Astrocyte (in vitro differentiated cells and primary cell): ENCODE data around the gene SOCS1.

ENCODE experiments used
- EZH2 ChIP-seq: IDR thresholded peaks from 2 replicates; pipeline ENCODE4 v1.6.1; 2012; ENCODE audit warnings: mild to moderate bottlenecking, low read length, inconsistent platforms; ENCODE audit not compliant: insufficient read depth
- TF ChIP-seq, protein P1 (sequence below): IDR thresholded peaks from 2 replicates; pipeline ENCODE4 v1.5.1; 2011; ENCODE audit warnings: low read depth, mild to moderate bottlenecking, inconsistent platforms, low read length, moderate library complexity; ENCODE audit not compliant: insufficient read depth

DNA sequence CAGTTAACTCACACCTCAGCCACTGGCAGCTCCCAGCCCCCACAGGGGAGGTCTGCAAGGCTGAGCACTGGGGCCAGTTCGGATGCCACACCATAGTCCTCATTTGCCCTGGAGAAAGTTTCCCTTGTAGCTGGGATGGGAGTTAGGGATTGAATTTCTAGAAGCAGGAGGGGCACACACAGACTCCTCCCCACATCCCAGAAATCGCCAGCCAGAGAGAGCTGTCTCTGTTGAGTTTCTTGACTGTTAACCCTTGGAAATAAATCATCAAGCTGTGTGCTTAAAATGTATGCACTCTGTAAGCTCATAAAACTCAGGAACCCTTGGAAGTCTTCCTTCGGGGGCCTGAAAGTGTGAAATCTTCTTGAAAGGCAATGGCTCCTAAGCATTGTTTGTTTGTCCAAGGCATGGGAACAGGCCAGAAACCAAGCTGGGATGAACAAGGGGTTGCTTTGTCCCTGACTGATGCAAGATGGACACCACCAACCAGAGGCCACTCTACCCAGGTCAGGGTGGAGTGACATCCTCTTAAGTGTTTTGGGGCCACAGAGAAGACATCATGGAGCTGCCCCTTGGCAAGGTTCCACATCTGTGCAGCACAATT is 17.8 kb upstream of the SOCS1 start:
- TF ChIP-seq, protein P1, sequence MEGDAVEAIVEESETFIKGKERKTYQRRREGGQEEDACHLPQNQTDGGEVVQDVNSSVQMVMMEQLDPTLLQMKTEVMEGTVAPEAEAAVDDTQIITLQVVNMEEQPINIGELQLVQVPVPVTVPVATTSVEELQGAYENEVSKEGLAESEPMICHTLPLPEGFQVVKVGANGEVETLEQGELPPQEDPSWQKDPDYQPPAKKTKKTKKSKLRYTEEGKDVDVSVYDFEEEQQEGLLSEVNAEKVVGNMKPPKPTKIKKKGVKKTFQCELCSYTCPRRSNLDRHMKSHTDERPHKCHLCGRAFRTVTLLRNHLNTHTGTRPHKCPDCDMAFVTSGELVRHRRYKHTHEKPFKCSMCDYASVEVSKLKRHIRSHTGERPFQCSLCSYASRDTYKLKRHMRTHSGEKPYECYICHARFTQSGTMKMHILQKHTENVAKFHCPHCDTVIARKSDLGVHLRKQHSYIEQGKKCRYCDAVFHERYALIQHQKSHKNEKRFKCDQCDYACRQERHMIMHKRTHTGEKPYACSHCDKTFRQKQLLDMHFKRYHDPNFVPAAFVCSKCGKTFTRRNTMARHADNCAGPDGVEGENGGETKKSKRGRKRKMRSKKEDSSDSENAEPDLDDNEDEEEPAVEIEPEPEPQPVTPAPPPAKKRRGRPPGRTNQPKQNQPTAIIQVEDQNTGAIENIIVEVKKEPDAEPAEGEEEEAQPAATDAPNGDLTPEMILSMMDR, result no peak
- TF ChIP-seq EZH2, result no peak
